ENCODE results near the gene LILRB3.
"Not testable (repeated sequence)": the region's sequence is repeated elsewhere in the genome, so short reads cannot be mapped to it uniquely, and the experiment has no call there.

LILRB3 gene

GRCh38 chr19:54171736-54172431, 50.9 kb downstream of the LILRB3 start:
- not testable (repeated sequence) for H3K27ac ChIP-seq (ENCODE audit: low read length); H3K4me3 ChIP-seq (ENCODE audit: low read depth in 1 of 2, low read length in 2 of 2); H3K4me1 ChIP-seq (ENCODE audit: control insufficient read depth in 1 of 2, insufficient read depth in 2 of 2, low read length in 2 of 2); H3K36me3 ChIP-seq (ENCODE audit: control insufficient read depth in 1 of 2, insufficient read depth in 2 of 2, low read length in 2 of 2); H3K27me3 ChIP-seq (ENCODE audit: low read depth, low read length); H3K9me3 ChIP-seq (ENCODE audit: control insufficient read depth in 1 of 2, low read length in 2 of 2)

DNA sequence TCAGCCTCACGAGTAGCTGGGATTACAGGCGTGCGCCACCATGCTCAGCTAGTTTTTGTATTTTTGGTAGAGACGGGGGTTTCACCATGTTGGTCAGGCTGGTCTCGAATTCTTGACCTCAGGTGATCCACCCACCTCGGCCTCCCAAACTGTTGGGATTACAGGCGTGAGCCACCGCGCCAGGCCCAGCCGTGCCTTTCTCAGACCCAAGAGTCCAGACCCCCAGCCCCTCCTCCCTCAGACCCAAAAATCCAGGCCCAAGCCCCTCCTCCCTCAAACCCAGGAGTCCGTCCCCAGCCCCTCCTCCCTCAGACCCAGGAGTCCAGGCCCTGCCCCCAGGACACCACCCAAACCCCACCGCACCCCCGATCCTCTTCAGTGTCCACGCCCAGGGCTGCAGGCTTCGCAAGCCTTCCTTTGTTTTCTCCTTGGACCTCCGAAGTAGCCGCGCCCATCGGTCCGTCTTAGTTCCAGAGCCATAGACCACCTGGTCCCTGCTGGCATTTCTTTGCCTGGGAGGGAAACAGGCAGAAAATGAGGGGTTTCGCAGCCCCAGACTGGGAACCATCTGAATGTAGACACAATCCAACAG, 53.6 kb downstream of the LILRB3 start:
- Histone ChIP-seq H3K4me1 (ENCODE audit: control insufficient read depth in 1 of 2, insufficient read depth in 2 of 2, low read length in 2 of 2) (peaks cover 0 to 12% of the 10 kb centered on the region in 2 donors), H3K27ac (ENCODE audit: low read length) (no peak overlapping the region), H3K9me3 (ENCODE audit: control insufficient read depth in 1 of 2, low read length in 2 of 2) (no peaks in the 10 kb centered on the region), H3K4me3 (ENCODE audit: low read depth in 1 of 2, low read length in 2 of 2) (no peak overlapping the region), H3K27me3 (ENCODE audit: low read depth, low read length) (no peaks in the 10 kb centered on the region), H3K36me3 (ENCODE audit: control insufficient read depth in 1 of 2, insufficient read depth in 2 of 2, low read length in 2 of 2) (no peaks in the 10 kb centered on the region)

DNA sequence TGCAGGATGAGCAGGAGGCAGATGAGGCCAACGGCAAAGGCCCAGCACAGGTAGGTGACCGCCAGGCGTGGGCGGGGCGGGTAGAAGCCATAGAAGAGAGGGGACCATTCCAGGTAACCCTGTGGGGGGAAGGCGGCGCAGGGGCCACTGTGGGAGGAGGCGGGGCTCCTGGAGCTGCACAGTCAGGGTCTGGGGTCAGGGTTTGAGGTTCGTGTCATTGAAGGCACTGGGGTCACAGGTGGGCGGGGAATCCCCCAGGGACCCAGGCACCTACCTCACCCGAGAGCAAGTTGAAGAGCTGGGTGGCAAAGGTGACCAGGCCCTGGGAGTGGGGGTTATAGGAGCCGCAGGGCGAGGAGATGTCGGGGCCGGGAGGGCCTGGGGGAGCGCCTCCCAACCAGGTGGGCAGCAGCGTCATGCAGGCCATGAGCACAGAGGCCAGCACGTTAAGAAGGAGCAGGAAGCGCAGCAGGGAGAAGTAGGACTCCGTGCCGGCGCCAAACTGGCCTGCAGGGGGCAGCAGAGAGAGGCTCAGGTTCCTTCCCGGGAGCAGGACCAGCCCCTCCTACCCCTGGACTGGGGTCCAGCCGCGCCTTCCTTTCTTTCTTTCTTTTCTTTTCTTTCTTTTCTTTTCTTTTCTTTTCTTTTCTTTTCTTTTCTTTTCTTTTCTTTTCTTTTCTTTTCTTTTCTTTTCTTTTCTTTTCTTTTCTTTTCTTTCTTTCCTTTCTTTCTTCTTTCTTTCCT, 54.5 kb downstream of the LILRB3 start:
- H3K27ac ChIP-seq (ENCODE audit: low read length): no peak overlapping the region
- no peaks in the 10 kb centered on the region for H3K27me3 ChIP-seq (ENCODE audit: low read depth, low read length)

More for the DNA sequence above, 54.5 kb downstream of the LILRB3 start:
- H3K36me3 ChIP-seq (ENCODE audit: control insufficient read depth in 1 of 2, insufficient read depth in 2 of 2, low read length in 2 of 2): no peaks in the 10 kb centered on the region
- H3K4me3 ChIP-seq (ENCODE audit: low read depth in 1 of 2, low read length in 2 of 2): no peak overlapping the region
- H3K4me1 ChIP-seq (ENCODE audit: control insufficient read depth in 1 of 2, insufficient read depth in 2 of 2, low read length in 2 of 2): peaks cover 0 to 12% of the 10 kb centered on the region in 2 donors
- no peaks in the 10 kb centered on the region for H3K9me3 ChIP-seq (ENCODE audit: control insufficient read depth in 1 of 2, low read length in 2 of 2)

All from muscle layer of duodenum (tissue), 2 donors.